CD4-positive, alpha-beta T cell (primary cell): Measurements from ENCODE around the gene MED14. TPM values are rescaled to one million over a fixed set of nuclear protein-coding genes. Genes with fewer than 3 reads are reported as not detected.
A peak's percentile ranks its signal among the peaks of the same experiment; 100 is the strongest.

Experiments used
- ATAC-seq: fragments of 200-7000 bp; cut with Tn5 transposase; one replicate; pipeline ENCODE4 v1.10.0; 2022; ENCODE audit warnings: mild to moderate bottlenecking; ENCODE audit not compliant: poor library complexity
- CTCF ChIA-PET: fragments of 350-600 bp; sonication (Branson Sonifier 250); formaldehyde crosslinking; loops from one replicate; lab custom pipeline; 2021; ENCODE audit warnings: antibody characterized with exemption, inconsistent platforms; lab: Charles Lee
- POLR2A ChIA-PET: fragments of 350-600 bp; sonication (Branson Sonifier 250); formaldehyde crosslinking; loops from one replicate; lab custom pipeline; 2021; ENCODE audit warnings: antibody characterized with exemption, inconsistent platforms; lab: Charles Lee
- DNase-seq, 14 experiments: peaks; one replicate each; pipeline ENCODE4 v3.0.0-alpha.2; 2013 to 2020; ENCODE audit warnings: mixed read lengths in 2 of 14
- H3K27ac ChIP-seq, 2 donors: one replicate each; pipeline versions ENCODE4 v1.5.1 to v1.7.0; 2013; ENCODE audit warnings: low read length in 2 of 2, low read depth in 1 of 2, mild to moderate bottlenecking in 1 of 2
- H3K27me3 ChIP-seq, 2 experiments: 1 replicate in 1 of 2; 2 replicates in 1 of 2; pipeline versions ENCODE4 v1.6.1 to v1.7.0; 2013; ENCODE audit warnings: low read length in 2 of 2, control low read depth in 1 of 2, mild to moderate bottlenecking in 1 of 2, moderate library complexity in 1 of 2; ENCODE audit not compliant: insufficient read depth in 2 of 2, control insufficient read depth in 1 of 2
- H3K36me3 ChIP-seq: one replicate; pipeline ENCODE4 v1.6.1; 2013; ENCODE audit warnings: low read length, control low read depth; ENCODE audit not compliant: insufficient read depth
- H3K4me1 ChIP-seq: one replicate; pipeline ENCODE4 v1.6.1; 2013; ENCODE audit warnings: low read length, control low read depth; ENCODE audit not compliant: insufficient read depth
- H3K4me3 ChIP-seq: one replicate; pipeline ENCODE4 v1.5.1; 2013; ENCODE audit warnings: mild to moderate bottlenecking, low read length, moderate library complexity
- H3K9me3 ChIP-seq, 2 experiments: 1 replicate in 1 of 2; 2 replicates in 1 of 2; pipeline versions ENCODE4 v1.6.1 to v1.7.0; 2013; ENCODE audit warnings: low read length in 2 of 2, mild to moderate bottlenecking in 2 of 2, control low read depth in 1 of 2, moderate library complexity in 1 of 2; ENCODE audit not compliant: control insufficient read depth in 1 of 2, insufficient read depth in 1 of 2
- H3K27ac Mint-ChIP-seq: one replicate; pipeline ENCODE4 v1.8.0; 2020; ENCODE audit warnings: mixed read lengths
- H3K27me3 Mint-ChIP-seq: one replicate; pipeline ENCODE4 v1.8.0; 2021; ENCODE audit warnings: mixed read lengths
- H3K36me3 Mint-ChIP-seq: one replicate; pipeline ENCODE4 v1.8.0; 2021; ENCODE audit warnings: low read depth, mixed read lengths
- H3K4me1 Mint-ChIP-seq: one replicate; pipeline ENCODE4 v1.8.0; 2021; ENCODE audit warnings: low read depth, mixed read lengths
- H3K4me3 Mint-ChIP-seq: one replicate; pipeline ENCODE4 v1.8.0; 2020; ENCODE audit warnings: mild to moderate bottlenecking, mixed read lengths
- H3K9me3 Mint-ChIP-seq: one replicate; pipeline ENCODE4 v1.8.0; 2020; ENCODE audit warnings: mixed read lengths
- intact Hi-C, 2 experiments: fragments of 100-400 bp; cut with DNase I in 1 of 2; cut with micrococcal nuclease in 1 of 2; formaldehyde crosslinking; loops; one replicate each; pipeline versions ENCODE4 v1.15.1 to v1.9.0; 2023 to 2025; cut with DNase I, micrococcal nuclease
- total RNA-seq, 174 experiments: library from RNA in 2 of 174; stranded (reverse) in 2 of 174; gene quantifications; one replicate each; pipeline ENCODE4 v1.2.3 and lab custom pipeline; 2021 to 2026
- TF ChIP-seq, protein P1 (sequence below): fragments of 200-600 bp; IDR thresholded peaks from one replicate; pipeline ENCODE4 v1.8.0; 2022; ENCODE audit warnings: antibody characterized with exemption, mild to moderate bottlenecking

The MED14 gene
- total RNA-seq, 2 experiments from 2014 or later: 59.9 to 67.7 TPM

DNA sequence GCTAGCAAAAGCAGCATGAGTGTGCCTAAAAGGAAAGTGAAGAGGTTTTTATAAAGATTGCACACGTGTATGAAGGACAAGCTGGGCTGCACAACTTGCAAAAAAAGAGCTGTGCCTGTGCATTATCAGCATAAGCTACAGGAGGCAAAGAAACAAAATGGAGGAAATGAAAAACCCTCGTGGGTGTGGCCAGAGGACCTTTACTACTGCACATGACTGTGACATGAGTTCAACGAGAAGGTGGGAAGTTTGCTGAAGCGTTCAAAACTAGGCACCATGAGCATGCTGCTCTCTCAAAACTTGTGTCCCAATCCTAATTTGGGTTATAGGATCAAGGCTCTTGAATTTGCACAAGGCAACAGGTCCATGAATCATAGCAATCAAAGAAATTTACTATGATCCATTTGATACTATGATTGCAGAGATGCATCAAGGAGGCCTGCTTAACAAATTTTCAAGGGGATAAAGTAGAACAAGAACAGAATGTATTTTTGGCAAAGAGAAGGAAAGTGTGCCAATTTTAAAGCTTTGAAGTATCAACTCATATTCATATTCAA, 49.9 kb downstream of the MED14 start:
- no peak for ATAC-seq
- no peaks in the 10 kb centered on the region for H3K9me3 Mint-ChIP-seq
- CTCF ChIA-PET: interaction anchor here (1.6 kb wide), 1 partner anchor 50 kb away, joined by 3 read pairs; the partner anchor contains the start of gene MED14
- peaks cover 23% of the 10 kb centered on the region for H3K4me1 Mint-ChIP-seq
- Histone ChIP-seq H3K36me3 (peaks cover 46% of the 10 kb centered on the region), H3K27me3 (no peaks in the 10 kb centered on the region), H3K9me3 (no peaks in the 10 kb centered on the region), H3K27ac (no peak overlapping the region), H3K4me1 (no peaks in the 10 kb centered on the region), H3K4me3 (no peak overlapping the region)
- H3K27ac Mint-ChIP-seq: peak overlapping the region; percentile 42
- intact Hi-C loops: loop anchor here in 1 of 2 experiments (10.0 kb wide), 1 partner anchor 49 kb away; the partner anchor contains the start of gene MED14
- TF ChIP-seq, protein P1, sequence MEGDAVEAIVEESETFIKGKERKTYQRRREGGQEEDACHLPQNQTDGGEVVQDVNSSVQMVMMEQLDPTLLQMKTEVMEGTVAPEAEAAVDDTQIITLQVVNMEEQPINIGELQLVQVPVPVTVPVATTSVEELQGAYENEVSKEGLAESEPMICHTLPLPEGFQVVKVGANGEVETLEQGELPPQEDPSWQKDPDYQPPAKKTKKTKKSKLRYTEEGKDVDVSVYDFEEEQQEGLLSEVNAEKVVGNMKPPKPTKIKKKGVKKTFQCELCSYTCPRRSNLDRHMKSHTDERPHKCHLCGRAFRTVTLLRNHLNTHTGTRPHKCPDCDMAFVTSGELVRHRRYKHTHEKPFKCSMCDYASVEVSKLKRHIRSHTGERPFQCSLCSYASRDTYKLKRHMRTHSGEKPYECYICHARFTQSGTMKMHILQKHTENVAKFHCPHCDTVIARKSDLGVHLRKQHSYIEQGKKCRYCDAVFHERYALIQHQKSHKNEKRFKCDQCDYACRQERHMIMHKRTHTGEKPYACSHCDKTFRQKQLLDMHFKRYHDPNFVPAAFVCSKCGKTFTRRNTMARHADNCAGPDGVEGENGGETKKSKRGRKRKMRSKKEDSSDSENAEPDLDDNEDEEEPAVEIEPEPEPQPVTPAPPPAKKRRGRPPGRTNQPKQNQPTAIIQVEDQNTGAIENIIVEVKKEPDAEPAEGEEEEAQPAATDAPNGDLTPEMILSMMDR: no peak
- no peak overlapping the region for H3K4me3 Mint-ChIP-seq
- DNase-seq: no peak
- H3K36me3 Mint-ChIP-seq: peaks cover 76% of the 10 kb centered on the region
- H3K27me3 Mint-ChIP-seq: no peaks in the 10 kb centered on the region
- POLR2A ChIA-PET: no interaction called here

DNA sequence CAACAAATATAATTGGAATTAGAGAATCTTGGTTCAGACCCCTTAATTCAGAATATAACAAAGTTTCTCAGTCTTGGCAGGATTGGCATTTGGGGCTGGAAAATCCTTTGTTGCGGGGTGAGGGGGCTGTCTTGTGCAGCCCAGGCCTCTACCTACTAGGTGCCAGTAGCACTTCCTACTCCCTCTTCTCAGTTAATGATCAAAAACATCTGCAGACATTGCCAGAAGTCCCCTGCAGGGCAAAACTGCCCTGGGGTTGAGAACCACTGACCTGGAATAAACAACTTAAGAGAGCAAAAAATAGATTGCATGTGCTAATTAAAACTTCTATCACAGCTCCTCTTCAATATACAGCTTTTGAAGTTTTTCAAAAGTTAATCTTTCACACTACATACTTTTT, 51.2 kb downstream of the MED14 start:
- no peak overlapping the region for H3K27ac Mint-ChIP-seq
- peaks cover 76% of the 10 kb centered on the region for H3K36me3 Mint-ChIP-seq
- Histone ChIP-seq H3K9me3 (no peaks in the 10 kb centered on the region), H3K27ac (no peak overlapping the region), H3K27me3 (no peaks in the 10 kb centered on the region), H3K4me1 (no peaks in the 10 kb centered on the region), H3K36me3 (peaks cover 47% of the 10 kb centered on the region), H3K4me3 (no peak overlapping the region)
- ATAC-seq (no peak), DNase-seq (no peak)
- H3K9me3 Mint-ChIP-seq: no peaks in the 10 kb centered on the region
- POLR2A ChIA-PET: no interaction called here
- TF ChIP-seq, protein P1: no peak
- no peaks in the 10 kb centered on the region for H3K27me3 Mint-ChIP-seq
- intact Hi-C loops: loop anchor here in 1 of 2 experiments (10.0 kb wide), 1 partner anchor 51 kb away; the partner anchor contains the start of gene MED14
- H3K4me3 Mint-ChIP-seq: no peak overlapping the region
- H3K4me1 Mint-ChIP-seq: peaks cover 23% of the 10 kb centered on the region
- CTCF ChIA-PET: interaction anchor here (1.6 kb wide), 1 partner anchor 51 kb away, joined by 3 read pairs; the partner anchor contains the start of gene MED14

DNA sequence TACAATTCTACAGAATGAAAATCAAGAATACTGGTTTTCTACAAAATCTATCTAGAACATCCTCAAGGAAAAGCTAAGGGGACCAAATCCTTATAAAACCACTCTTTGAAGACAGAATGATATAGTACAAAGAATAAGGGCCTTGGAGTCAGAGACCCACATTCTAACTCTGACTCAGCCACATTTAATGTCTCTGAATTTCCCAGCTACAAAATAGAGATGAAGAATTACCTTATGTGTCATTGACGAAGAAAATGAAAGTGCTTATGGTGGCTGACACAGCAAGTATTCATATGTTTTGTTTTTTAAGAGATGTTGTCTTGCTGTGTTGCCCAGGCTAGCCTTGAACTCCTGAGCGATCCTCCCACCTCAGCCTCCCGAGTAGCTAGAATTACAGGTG, 52.1 kb downstream of the MED14 start:
- no peaks in the 10 kb centered on the region for H3K27me3 Mint-ChIP-seq
- intact Hi-C loops: loop anchor here in 1 of 2 experiments (10.0 kb wide), 1 partner anchor 52 kb away; the partner anchor contains the start of gene MED14

More for the DNA sequence above, 52.1 kb downstream of the MED14 start:
- H3K36me3 ChIP-seq: peaks cover 39% of the 10 kb centered on the region
- CTCF ChIA-PET: no interaction called here
- H3K4me1 ChIP-seq: no peaks in the 10 kb centered on the region
- no peak overlapping the region for H3K27ac ChIP-seq
- H3K4me3 ChIP-seq: no peak overlapping the region
- no peak for ATAC-seq
- Mint-ChIP-seq H3K27ac (no peak overlapping the region), H3K36me3 (peaks cover 79% of the 10 kb centered on the region), H3K9me3 (no peaks in the 10 kb centered on the region), H3K4me3 (no peak overlapping the region), H3K4me1 (peaks cover 24% of the 10 kb centered on the region)
- H3K9me3 ChIP-seq: no peaks in the 10 kb centered on the region
- no peak for DNase-seq
- TF ChIP-seq, protein P1: no peak
- POLR2A ChIA-PET: no interaction called here
- H3K27me3 ChIP-seq: no peaks in the 10 kb centered on the region
